CD14-positive monocyte (primary cell): ENCODE results near the gene VPS13A. TPM values are rescaled to one million over a fixed set of nuclear protein-coding genes. Genes with fewer than 3 reads are reported as not detected.

ENCODE experiments used
- DNase-seq, 3 donors: peaks; one replicate each; pipeline ENCODE4 v3.0.0-alpha.2; 2011 to 2022
- H2AFZ ChIP-seq: 2 replicates; pipeline ENCODE4 v1.6.0; 2012; ENCODE audit warnings: mild to moderate bottlenecking, low read depth, low read length, inconsistent platforms; ENCODE audit not compliant: insufficient read depth, poor library complexity, severe bottlenecking
- H3K27ac ChIP-seq, 2 donors: 1 replicate in 1 of 2; 2 replicates in 1 of 2; pipeline ENCODE4 v1.5.1; 2012 to 2013; ENCODE audit warnings: low read length in 2 of 2, control low read depth in 1 of 2, inconsistent platforms in 1 of 2, low read depth in 1 of 2, mild to moderate bottlenecking in 1 of 2
- H3K27me3 ChIP-seq, 2 donors: one replicate each; pipeline versions ENCODE4 v1.6.0 to v1.6.1; 2011 to 2013; ENCODE audit warnings: low read length in 2 of 2; ENCODE audit not compliant: control insufficient read depth in 2 of 2, insufficient read depth in 2 of 2
- H3K36me3 ChIP-seq, 2 donors: replicated peaks in 1 of 2; 1 replicate in 1 of 2; 2 replicates in 1 of 2; pipeline versions ENCODE4 v1.5.1 to v1.6.1; 2012 to 2013; ENCODE audit warnings: low read length in 2 of 2, control low read depth in 1 of 2, inconsistent platforms in 1 of 2, mild to moderate bottlenecking in 1 of 2; ENCODE audit not compliant: insufficient read depth in 2 of 2, control insufficient read depth in 1 of 2
- H3K4me1 ChIP-seq, 2 donors: 1 replicate in 1 of 2; 2 replicates in 1 of 2; pipeline versions ENCODE4 v1.5.1 to v1.6.1; 2012 to 2013; ENCODE audit warnings: low read length in 2 of 2, control low read depth in 1 of 2, inconsistent platforms in 1 of 2, mild to moderate bottlenecking in 1 of 2, moderate library complexity in 1 of 2; ENCODE audit not compliant: insufficient read depth in 2 of 2, control insufficient read depth in 1 of 2
- H3K4me2 ChIP-seq: replicated peaks from 2 replicates; pipeline ENCODE3; 2012; ENCODE audit warnings: low read length, moderate library complexity, mild to moderate bottlenecking; ENCODE audit not compliant: poor library complexity, severe bottlenecking; ENCODE audit errors: extremely low read depth
- H3K4me3 ChIP-seq, 3 experiments: fragments of 200-600 bp in 1 of 3; sonication (generic) in 1 of 3; replicated peaks in 1 of 3; 1 replicate in 2 of 3; 2 replicates in 1 of 3; pipeline ENCODE4 v1.5.1; 2011 to 2013; ENCODE audit warnings: low read length in 3 of 3, mild to moderate bottlenecking in 3 of 3, control low read depth in 2 of 3, low read depth in 2 of 3, inconsistent platforms in 1 of 3, moderate library complexity in 1 of 3
- H3K79me2 ChIP-seq: 2 replicates; pipeline ENCODE4 v1.6.0; 2012; ENCODE audit warnings: mild to moderate bottlenecking, control low read depth, inconsistent platforms, low read length, moderate library complexity; ENCODE audit not compliant: insufficient read depth
- H3K9ac ChIP-seq: 2 replicates; pipeline ENCODE4 v1.6.0; 2017; ENCODE audit warnings: low read length, mild to moderate bottlenecking; ENCODE audit not compliant: insufficient read depth, poor library complexity, severe bottlenecking
- H3K9me3 ChIP-seq, 2 donors: replicated peaks in 1 of 2; 1 replicate in 1 of 2; 2 replicates in 1 of 2; pipeline versions ENCODE4 v1.5.1 to v1.6.1; 2012 to 2013; ENCODE audit warnings: low read length in 2 of 2, control low read depth in 1 of 2; ENCODE audit not compliant: control insufficient read depth in 1 of 2, insufficient read depth in 1 of 2
- H4K20me1 ChIP-seq: 2 replicates; pipeline ENCODE4 v1.6.0; 2012; ENCODE audit warnings: mild to moderate bottlenecking, low read length, control low read depth, moderate library complexity; ENCODE audit not compliant: insufficient read depth
- H3K27ac Mint-ChIP-seq, 7 donors: one replicate each; pipeline ENCODE4 v1.8.0; 2020; ENCODE audit warnings: mild to moderate bottlenecking in 7 of 7, mixed read lengths in 7 of 7, moderate library complexity in 6 of 7, inconsistent platforms in 2 of 7
- H3K27me3 Mint-ChIP-seq, 3 donors: one replicate each; pipeline ENCODE4 v1.8.0; 2021 to 2022; ENCODE audit warnings: low read depth in 3 of 3, mild to moderate bottlenecking in 3 of 3, mixed read lengths in 3 of 3, moderate library complexity in 3 of 3, inconsistent platforms in 1 of 3
- H3K36me3 Mint-ChIP-seq, 2 donors: one replicate each; pipeline ENCODE4 v1.8.0; 2020; ENCODE audit warnings: mixed read lengths in 2 of 2, inconsistent platforms in 1 of 2, mild to moderate bottlenecking in 1 of 2
- H3K4me1 Mint-ChIP-seq: one replicate; pipeline ENCODE4 v1.8.0; 2020; ENCODE audit warnings: mild to moderate bottlenecking, mixed read lengths
- H3K4me3 Mint-ChIP-seq, 2 donors: one replicate each; pipeline ENCODE4 v1.8.0; 2020; ENCODE audit warnings: mild to moderate bottlenecking in 2 of 2, mixed read lengths in 2 of 2, moderate library complexity in 1 of 2
- H3K9me3 Mint-ChIP-seq, 7 donors: one replicate each; pipeline ENCODE4 v1.8.0; 2020 to 2022; ENCODE audit warnings: mixed read lengths in 7 of 7, mild to moderate bottlenecking in 6 of 7, moderate library complexity in 6 of 7, inconsistent platforms in 2 of 7
- WGBS: methylation state at CpG from one replicate; pipeline ENCODE4 v1.1.5; 2013; ENCODE audit warnings: missing lambda C conversion rate; ENCODE audit not compliant: insufficient coverage; 5-methylcytosine and 5-hydroxymethylcytosine counted together
- intact Hi-C, 2 donors: fragments of 100-400 bp; cut with micrococcal nuclease; formaldehyde crosslinking; loops; one replicate each; pipeline versions ENCODE4 v1.15.0 to v1.15.1; 2023
- polyA plus RNA-seq, 3 donors: library from polyadenylated mRNA; depleted of rRNA in 1 of 3; unstranded in 2 of 3; stranded (reverse) in 1 of 3; fragments of 300-500 nt in 2 of 3; fragments of >200 nt in 1 of 3; fragmentation: Illumina TruSeq in 2 of 3; gene quantifications; 1 replicate in 2 of 3; 2 replicates in 1 of 3; pipeline ENCODE4 v1.2.3, GENCODE V29; 2012 to 2021
- TF ChIP-seq, protein P1 (sequence below): fragments of 200-600 bp; IDR thresholded peaks from one replicate; pipeline ENCODE4 v1.8.0; 2022; ENCODE audit warnings: antibody characterized with exemption, mild to moderate bottlenecking

VPS13A gene
- polyA plus RNA-seq, 3 donors: 0.27 to 1.8 (median 1.1) TPM

DNA sequence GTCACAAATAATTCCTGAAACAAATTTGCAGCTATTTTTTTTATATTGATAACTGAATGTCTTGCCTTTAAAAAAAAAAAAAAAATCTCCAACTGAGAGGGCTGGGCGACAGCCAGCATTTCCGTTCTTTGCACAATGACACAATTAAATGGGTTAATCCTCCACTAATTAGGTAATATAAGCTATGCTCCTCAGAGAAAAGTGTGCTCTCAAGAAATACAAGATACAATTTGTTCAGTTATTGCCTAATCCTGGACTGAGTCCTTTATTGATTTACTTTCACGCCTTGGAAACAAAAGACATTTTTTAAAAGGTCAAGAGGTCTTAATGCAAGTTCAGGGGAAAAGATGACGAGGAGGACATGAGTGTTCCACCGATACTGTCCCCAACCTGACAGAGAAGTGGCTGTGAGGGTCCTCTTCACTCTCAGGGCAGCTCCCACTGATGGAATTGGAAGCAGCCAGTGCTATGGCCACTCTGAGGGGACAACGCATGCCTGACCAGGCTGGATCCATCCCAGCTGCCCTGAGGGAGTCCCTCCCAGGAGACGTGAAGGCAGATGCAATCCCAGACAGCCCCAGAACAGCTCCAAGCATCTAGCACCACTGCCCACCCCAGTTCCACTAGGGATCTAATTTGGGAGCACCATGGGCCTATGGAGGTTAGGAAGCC, 250.1 kb downstream of the VPS13A start:
- no peak for DNase-seq
- Mint-ChIP-seq H3K4me3 (no peak overlapping the region), H3K36me3 (no peaks in the 10 kb centered on the region), H3K27ac (no peak overlapping the region), H3K4me1 (peaks cover 17% of the 10 kb centered on the region), H3K9me3 (peaks cover 0 to 4% (median 0%) of the 10 kb centered on the region in 7 donors), H3K27me3 (peaks cover 0 to 9% (median 2%) of the 10 kb centered on the region in 3 donors)
- H4K20me1 ChIP-seq: no peaks in the 10 kb centered on the region
- no peaks in the 10 kb centered on the region for H3K9me3 ChIP-seq
- no peak overlapping the region for H3K9ac ChIP-seq
- intact Hi-C loops: no loop called here
- H3K4me3 ChIP-seq: no peak overlapping the region
- H2AFZ ChIP-seq: no peak overlapping the region
- H3K27me3 ChIP-seq: no peaks in the 10 kb centered on the region
- no peaks in the 10 kb centered on the region for H3K36me3 ChIP-seq
- TF ChIP-seq, protein P1, sequence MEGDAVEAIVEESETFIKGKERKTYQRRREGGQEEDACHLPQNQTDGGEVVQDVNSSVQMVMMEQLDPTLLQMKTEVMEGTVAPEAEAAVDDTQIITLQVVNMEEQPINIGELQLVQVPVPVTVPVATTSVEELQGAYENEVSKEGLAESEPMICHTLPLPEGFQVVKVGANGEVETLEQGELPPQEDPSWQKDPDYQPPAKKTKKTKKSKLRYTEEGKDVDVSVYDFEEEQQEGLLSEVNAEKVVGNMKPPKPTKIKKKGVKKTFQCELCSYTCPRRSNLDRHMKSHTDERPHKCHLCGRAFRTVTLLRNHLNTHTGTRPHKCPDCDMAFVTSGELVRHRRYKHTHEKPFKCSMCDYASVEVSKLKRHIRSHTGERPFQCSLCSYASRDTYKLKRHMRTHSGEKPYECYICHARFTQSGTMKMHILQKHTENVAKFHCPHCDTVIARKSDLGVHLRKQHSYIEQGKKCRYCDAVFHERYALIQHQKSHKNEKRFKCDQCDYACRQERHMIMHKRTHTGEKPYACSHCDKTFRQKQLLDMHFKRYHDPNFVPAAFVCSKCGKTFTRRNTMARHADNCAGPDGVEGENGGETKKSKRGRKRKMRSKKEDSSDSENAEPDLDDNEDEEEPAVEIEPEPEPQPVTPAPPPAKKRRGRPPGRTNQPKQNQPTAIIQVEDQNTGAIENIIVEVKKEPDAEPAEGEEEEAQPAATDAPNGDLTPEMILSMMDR: no peak
- peaks cover 0 to 4% of the 10 kb centered on the region in 2 donors for H3K4me1 ChIP-seq
- H3K4me2 ChIP-seq: no peak overlapping the region
- no peaks in the 10 kb centered on the region for H3K79me2 ChIP-seq
- no peak overlapping the region for H3K27ac ChIP-seq
- WGBS: 100% methylated on average over 2 of the region's 7 CpGs

DNA sequence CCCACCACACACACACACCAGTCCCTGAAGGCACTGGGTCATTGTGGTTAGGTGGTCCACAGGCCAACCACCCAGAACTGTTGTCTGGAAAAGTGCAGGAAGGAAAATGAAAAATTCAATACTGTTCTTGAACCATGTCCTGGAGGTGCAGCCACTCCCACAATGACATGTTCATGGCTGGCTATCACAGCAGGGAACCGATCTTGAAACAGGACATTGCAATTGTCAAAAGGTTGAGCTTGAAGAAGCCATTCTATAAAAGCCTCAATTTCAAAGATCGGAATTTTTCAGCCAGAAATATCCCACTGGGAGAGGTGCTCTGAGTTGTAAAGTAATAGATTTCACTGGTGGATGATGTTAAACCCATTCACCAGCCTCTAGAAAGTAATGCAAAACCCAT, 252.6 kb downstream of the VPS13A start:
- 83% methylated on average over 1 of the region's 2 CpGs for WGBS

More for the DNA sequence above, 252.6 kb downstream of the VPS13A start:
- Mint-ChIP-seq H3K4me3 (no peak overlapping the region), H3K27me3 (peaks cover 0 to 7% (median 4%) of the 10 kb centered on the region in 3 donors), H3K27ac (no peak overlapping the region), H3K4me1 (peaks cover 20% of the 10 kb centered on the region), H3K9me3 (peaks cover 0 to 2% (median 0%) of the 10 kb centered on the region in 7 donors), H3K36me3 (no peaks in the 10 kb centered on the region)
- Histone ChIP-seq H3K9ac (no peak overlapping the region), H3K4me1 (peaks cover 0 to 4% of the 10 kb centered on the region in 2 donors), H3K36me3 (no peaks in the 10 kb centered on the region), H2AFZ (no peak overlapping the region), H3K27me3 (no peaks in the 10 kb centered on the region), H4K20me1 (no peaks in the 10 kb centered on the region), H3K27ac (no peak overlapping the region), H3K79me2 (no peaks in the 10 kb centered on the region), H3K4me2 (no peak overlapping the region), H3K9me3 (no peaks in the 10 kb centered on the region), H3K4me3 (no peak overlapping the region)
- intact Hi-C loops: no loop called here
- no peak for DNase-seq
- TF ChIP-seq, protein P1: no peak
